T-helper 17 cell (primary cell): Measurements from ENCODE around the gene SLC12A9. TPM values are rescaled to one million over a fixed set of nuclear protein-coding genes. Genes with fewer than 3 reads are reported as not detected.

Experiments
- ATAC-seq: fragments of 150-1000 bp; cut with Tn5 transposase; 2 replicates; pipeline ENCODE4 v1.10.0; 2021; ENCODE audit warnings: mild to moderate bottlenecking, moderate library complexity
- DNase-seq, 3 donors: peaks; one replicate each; pipeline versions ENCODE4 v3.0.0 to v3.0.0-alpha.2; 2020 to 2021
- H3K9me3 ChIP-seq: one replicate; pipeline ENCODE4 v1.7.0; 2013; ENCODE audit warnings: low read length, mild to moderate bottlenecking; ENCODE audit not compliant: control insufficient read depth, poor library complexity, severe bottlenecking
- H3K27ac Mint-ChIP-seq: one replicate; pipeline ENCODE4 v1.8.0; 2022; ENCODE audit warnings: mild to moderate bottlenecking, moderate library complexity, mixed read lengths
- H3K27me3 Mint-ChIP-seq: one replicate; pipeline ENCODE4 v1.8.0; 2022; ENCODE audit warnings: mixed read lengths
- H3K36me3 Mint-ChIP-seq: one replicate; pipeline ENCODE4 v1.8.0; 2022; ENCODE audit warnings: low read depth, mixed read lengths
- H3K4me1 Mint-ChIP-seq: one replicate; pipeline ENCODE4 v1.8.0; 2022; ENCODE audit warnings: mild to moderate bottlenecking, mixed read lengths
- H3K4me3 Mint-ChIP-seq: one replicate; pipeline ENCODE4 v1.8.0; 2022; ENCODE audit warnings: mild to moderate bottlenecking, moderate library complexity, mixed read lengths
- total RNA-seq, 4 donors: library from RNA in 2 of 4; stranded (reverse) in 2 of 4; gene quantifications; one replicate each; pipeline ENCODE4 v1.2.3 and lab custom pipeline; 2022 to 2026

SLC12A9 gene
- total RNA-seq, 2 donors from 2014 or later = 43.9 to 50.9 TPM

DNA sequence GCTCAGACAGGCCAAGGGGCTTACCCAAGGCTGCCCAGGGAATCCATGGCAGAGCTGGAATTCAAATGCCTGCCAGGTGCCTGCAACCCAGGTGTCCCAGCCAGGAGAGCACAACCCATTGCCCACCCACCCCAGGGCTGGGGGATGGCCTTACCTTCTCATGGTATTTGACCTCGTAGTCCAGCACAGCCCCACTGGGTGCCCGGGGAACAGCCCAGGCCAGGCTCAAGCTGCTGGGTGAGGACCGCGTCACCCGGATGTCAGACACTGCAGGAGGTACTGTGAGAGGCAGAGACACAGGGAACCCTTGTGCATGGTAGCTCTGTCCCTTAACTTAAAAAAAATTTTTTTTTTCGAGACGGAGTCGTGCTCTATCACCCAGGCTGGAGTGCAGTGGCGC is 34.1 kb upstream of the SLC12A9 start:
- H3K36me3 Mint-ChIP-seq = peaks cover 2% of the 10 kb centered on the region

DNA sequence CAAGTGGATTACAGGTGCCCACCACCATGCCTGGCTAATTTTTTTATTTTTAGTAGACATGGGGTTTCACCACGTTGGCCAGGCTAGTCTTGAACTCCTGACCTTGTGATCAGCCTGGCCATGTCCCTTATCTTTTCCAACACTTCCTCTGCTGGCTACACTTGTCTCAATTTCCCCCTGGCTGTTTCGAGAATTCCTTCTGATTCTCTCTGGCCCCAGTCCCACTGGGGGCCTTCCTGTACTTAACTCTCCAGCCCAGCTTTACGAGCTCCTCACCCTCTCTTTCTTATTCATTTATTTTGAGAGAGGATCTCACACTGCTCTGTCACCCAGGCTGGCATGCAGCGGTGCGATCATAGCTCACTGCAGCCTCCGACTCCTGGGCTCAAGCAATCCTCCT is 33.7 kb upstream of the SLC12A9 start:
- ATAC-seq = no peak
- Mint-ChIP-seq H3K27me3 (peaks cover 4% of the 10 kb centered on the region), H3K4me3 (no peak overlapping the region), H3K4me1 (no peaks in the 10 kb centered on the region), H3K27ac (no peak overlapping the region), H3K36me3 (peaks cover 2% of the 10 kb centered on the region)
- no peaks in the 10 kb centered on the region for H3K9me3 ChIP-seq
- DNase-seq = no peak

More for the DNA sequence above, 34.1 kb upstream of the SLC12A9 start:
- no peaks in the 10 kb centered on the region for H3K9me3 ChIP-seq
- DNase-seq (no peak), ATAC-seq (no peak)
- H3K27me3 Mint-ChIP-seq = no peaks in the 10 kb centered on the region
- no peaks in the 10 kb centered on the region for H3K4me1 Mint-ChIP-seq
- H3K4me3 Mint-ChIP-seq = no peak overlapping the region
- H3K27ac Mint-ChIP-seq = no peak overlapping the region

DNA sequence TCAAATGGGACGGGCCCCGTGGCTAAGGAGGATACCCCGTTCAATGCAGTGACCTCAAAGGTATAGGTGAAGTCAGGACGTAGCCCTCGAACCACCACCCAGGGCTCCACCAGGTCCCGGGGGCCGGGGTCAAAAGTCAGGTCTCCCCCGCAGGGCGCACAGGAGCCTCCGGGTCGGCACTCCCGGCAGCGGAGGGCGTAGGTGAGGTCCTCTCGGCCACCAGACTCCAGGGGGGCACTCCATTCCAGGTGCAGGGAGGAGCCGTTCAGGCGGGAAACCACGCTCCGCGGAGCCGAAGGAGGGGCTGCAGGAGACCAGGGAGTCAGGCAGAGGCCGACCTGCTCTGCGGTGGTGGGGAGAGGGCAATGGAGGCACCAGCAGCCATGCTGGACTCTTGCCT is 32.9 kb upstream of the SLC12A9 start:
- H3K4me3 Mint-ChIP-seq = no peak overlapping the region
- no peaks in the 10 kb centered on the region for H3K9me3 ChIP-seq

GRCh38 chr7:100822236-100823139 is 30.0 kb upstream of the SLC12A9 start:
- DNase-seq (no peak), ATAC-seq (no peak)
- Mint-ChIP-seq H3K4me1 (peaks cover 14% of the 10 kb centered on the region), H3K36me3 (peaks cover 7% of the 10 kb centered on the region), H3K4me3 (no peak overlapping the region), H3K27ac (no peak overlapping the region), H3K27me3 (peaks cover 32% of the 10 kb centered on the region)
- H3K9me3 ChIP-seq = no peaks in the 10 kb centered on the region

More for the DNA sequence above, 32.9 kb upstream of the SLC12A9 start:
- Mint-ChIP-seq H3K27me3 (peaks cover 11% of the 10 kb centered on the region), H3K36me3 (peaks cover 2% of the 10 kb centered on the region), H3K27ac (no peak overlapping the region), H3K4me1 (no peaks in the 10 kb centered on the region)
- DNase-seq = no peak
- no peak for ATAC-seq

DNA sequence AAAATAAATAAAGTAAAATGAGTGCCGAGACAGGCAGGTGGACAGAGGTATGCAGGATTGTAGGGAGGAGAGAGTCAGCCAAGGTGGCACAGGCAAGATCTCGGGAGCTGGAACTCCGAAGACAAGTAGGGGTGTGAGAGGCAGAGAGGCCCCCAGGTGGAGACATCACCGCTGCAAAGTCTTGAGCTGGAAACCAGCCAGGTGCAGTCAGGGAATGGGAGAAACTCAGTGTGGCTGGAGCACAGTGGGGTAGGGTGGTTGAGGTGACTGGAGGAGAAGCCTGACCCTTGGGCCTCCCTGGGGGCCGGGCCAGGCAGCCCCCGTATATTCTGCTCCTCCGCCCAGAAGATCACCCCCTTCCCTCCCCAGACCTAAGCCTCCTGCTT is 29.4 kb upstream of the SLC12A9 start:
- Mint-ChIP-seq H3K4me3 (no peak overlapping the region), H3K36me3 (peaks cover 11% of the 10 kb centered on the region), H3K4me1 (peaks cover 19% of the 10 kb centered on the region), H3K27ac (no peak overlapping the region), H3K27me3 (peaks cover 37% of the 10 kb centered on the region)
- no peak for DNase-seq
- no peaks in the 10 kb centered on the region for H3K9me3 ChIP-seq
- no peak for ATAC-seq

GRCh38 chr7:100823534-100823933 is 29.0 kb upstream of the SLC12A9 start:
- no peak for ATAC-seq
- H3K27ac Mint-ChIP-seq = no peak overlapping the region
- no peaks in the 10 kb centered on the region for H3K9me3 ChIP-seq
- peaks cover 20% of the 10 kb centered on the region for H3K4me1 Mint-ChIP-seq
- peaks cover 41% of the 10 kb centered on the region for H3K27me3 Mint-ChIP-seq
- no peak for DNase-seq
- H3K36me3 Mint-ChIP-seq = peaks cover 11% of the 10 kb centered on the region
- H3K4me3 Mint-ChIP-seq = no peak overlapping the region

DNA sequence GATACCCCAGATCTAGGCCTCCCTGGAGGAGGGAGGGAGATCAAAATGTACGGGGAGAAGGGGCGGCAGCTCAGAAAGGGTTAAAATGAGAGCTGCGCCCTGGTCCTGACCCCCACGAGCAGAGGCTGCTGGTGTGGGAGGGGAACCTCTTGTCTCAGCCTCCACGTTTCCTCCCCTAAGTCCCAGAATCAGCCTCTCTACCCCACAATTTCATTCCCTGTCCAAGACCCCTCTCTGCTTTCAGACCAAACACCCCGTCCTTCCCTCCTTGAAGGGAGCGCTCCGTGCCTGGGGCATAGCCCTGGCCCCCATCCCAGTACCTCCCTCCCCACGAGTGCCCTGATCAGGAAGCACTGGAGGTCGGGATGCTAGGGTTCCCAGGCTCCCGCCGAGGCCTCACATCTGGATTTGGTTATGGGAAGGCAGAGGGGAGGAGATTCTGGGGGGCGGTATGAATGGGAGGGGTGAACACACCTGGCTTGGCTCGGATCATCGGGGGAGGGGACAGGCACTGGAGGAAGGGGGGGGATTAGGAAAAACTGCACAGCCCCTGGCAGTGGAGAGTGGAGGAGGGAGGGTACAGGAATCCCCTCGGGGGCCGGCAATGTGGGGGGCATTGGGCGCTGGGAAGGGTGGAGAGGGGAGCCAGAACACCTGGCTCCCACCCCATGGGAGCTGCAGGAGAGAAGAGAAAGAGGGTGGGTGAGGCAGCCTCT is 27.9 kb upstream of the SLC12A9 start:
- Mint-ChIP-seq H3K36me3 (peaks cover 11% of the 10 kb centered on the region), H3K4me3 (no peak overlapping the region), H3K4me1 (peaks cover 25% of the 10 kb centered on the region), H3K27me3 (peaks cover 46% of the 10 kb centered on the region), H3K27ac (no peak overlapping the region)
- ATAC-seq = no peak
- no peaks in the 10 kb centered on the region for H3K9me3 ChIP-seq
- no peak for DNase-seq

DNA sequence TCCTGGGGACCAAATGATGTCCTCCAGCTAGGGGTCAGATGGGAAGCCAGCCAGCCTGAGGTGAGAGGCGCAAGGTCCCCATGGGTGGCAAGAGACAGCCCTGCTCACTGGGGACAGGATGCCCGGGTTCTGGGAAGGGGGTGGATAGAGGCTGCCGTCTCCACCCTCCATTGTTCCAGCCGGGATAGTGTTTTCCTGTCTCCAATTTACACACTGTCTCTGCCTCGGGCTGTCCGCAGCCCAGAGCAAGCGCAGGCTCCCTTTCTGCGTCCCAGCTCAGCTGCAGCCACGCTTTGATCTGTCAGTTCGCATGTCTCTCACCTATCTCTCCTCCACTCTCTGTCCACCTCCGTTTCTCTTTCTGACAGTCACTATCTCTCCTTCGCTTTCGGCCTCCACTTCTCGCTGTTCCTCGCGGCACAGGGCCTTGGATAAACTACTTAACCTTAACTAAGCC is 27.3 kb upstream of the SLC12A9 start:
- H3K27ac Mint-ChIP-seq = no peak overlapping the region
- DNase-seq = no peak
- no peak overlapping the region for H3K4me3 Mint-ChIP-seq

GRCh38 chr7:100825751-100826513 is 26.6 kb upstream of the SLC12A9 start:
- peaks cover 25% of the 10 kb centered on the region for H3K4me1 Mint-ChIP-seq
- DNase-seq (no peak), ATAC-seq (no peak)
- peaks cover 46% of the 10 kb centered on the region for H3K27me3 Mint-ChIP-seq
- H3K36me3 Mint-ChIP-seq = peaks cover 11% of the 10 kb centered on the region
- no peaks in the 10 kb centered on the region for H3K9me3 ChIP-seq
- peak overlapping the region; percentile 86 for H3K4me3 Mint-ChIP-seq
- H3K27ac Mint-ChIP-seq = no peak overlapping the region

More for the DNA sequence above, 27.3 kb upstream of the SLC12A9 start:
- no peak for ATAC-seq
- H3K4me1 Mint-ChIP-seq = peaks cover 25% of the 10 kb centered on the region
- H3K27me3 Mint-ChIP-seq = peaks cover 46% of the 10 kb centered on the region
- H3K36me3 Mint-ChIP-seq = peaks cover 11% of the 10 kb centered on the region
- no peaks in the 10 kb centered on the region for H3K9me3 ChIP-seq

- Mint-ChIP-seq H3K4me1 (peaks cover 25% of the 10 kb centered on the region), H3K27me3 (peaks cover 52% of the 10 kb centered on the region), H3K36me3 (peaks cover 11% of the 10 kb centered on the region), H3K27ac (no peak overlapping the region), H3K4me3 (peak overlapping the region; percentile 86)
- ATAC-seq (peak; percentile 59), DNase-seq (no peak)
- no peaks in the 10 kb centered on the region for H3K9me3 ChIP-seq
Measured at GRCh38 chr7:100826514-100827329, 25.8 kb upstream of the SLC12A9 start.

DNA sequence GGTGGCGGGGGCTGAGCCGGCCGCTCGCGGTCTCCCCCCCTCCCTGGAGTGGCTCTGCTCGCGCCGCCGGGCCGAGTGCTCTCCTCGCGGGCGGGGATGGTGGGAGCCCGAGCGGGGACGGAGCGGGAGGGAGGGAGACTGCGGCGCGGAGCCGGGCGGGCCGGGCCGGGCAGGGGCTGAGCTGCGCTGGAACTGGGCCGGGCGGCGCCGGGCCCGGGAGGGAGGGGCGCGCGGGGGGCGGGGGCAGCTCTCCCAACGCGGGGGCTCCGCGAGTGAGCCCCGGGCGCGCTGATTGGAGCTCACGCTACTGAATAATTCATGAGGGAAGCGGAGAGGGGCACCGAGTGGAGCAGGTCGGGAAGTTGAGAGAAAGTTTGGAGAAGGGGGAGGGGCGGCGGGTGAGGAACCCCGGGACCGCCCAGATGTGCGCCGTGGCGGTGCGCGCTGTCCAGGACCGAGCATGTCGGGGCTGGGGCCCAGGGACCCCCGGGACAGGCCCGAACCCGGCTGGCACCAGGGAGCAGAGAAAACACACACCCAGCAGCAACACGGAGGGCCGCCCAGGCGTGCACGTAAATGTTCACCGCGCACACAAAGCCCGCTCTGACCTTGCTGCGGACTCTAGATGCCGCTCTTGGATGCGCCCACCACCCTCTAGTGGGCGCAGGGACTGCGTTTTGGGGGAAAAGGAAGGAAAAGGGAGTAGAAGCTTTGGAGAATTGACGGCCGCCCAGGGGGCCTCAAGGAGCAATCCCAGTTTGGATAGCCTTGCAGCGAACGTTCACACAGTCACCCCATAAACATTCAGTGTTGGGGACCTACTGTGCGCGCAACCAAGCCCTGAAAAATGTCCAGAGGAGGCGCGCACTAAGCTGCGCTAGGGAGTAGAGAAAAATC is 24.9 kb upstream of the SLC12A9 start, which contains the start of gene EPHB4:
Gene EPHB4 (minus strand): TSS at position 194 of the 897 bp plus-strand sequence. CDS start 493 bp downstream, outside the sequence.
- Mint-ChIP-seq H3K36me3 (peaks cover 11% of the 10 kb centered on the region), H3K4me1 (peaks cover 25% of the 10 kb centered on the region), H3K27ac (no peak within 1 kb of the TSS), H3K4me3 (peak within 1 kb of the TSS; percentile 89), H3K27me3 (peaks cover 54% of the 10 kb centered on the region)
- H3K9me3 ChIP-seq = no peaks in the 10 kb centered on the region
- ATAC-seq (peak; percentile 43), DNase-seq (no peak)
